Inflammatory macrophage treated with lipopolysaccharide for 4 hours (primary cell): Measurements from ENCODE around the gene CHCHD5.

ENCODE experiments used
- DNase-seq: peaks from one replicate; pipeline ENCODE4 v3.0.0-alpha.2; 2020

CHCHD5 gene

GRCh38 chr2:112627060-112628040 is 42.9 kb downstream of the CHCHD5 start:
- peak; percentile 78 for DNase-seq

DNA sequence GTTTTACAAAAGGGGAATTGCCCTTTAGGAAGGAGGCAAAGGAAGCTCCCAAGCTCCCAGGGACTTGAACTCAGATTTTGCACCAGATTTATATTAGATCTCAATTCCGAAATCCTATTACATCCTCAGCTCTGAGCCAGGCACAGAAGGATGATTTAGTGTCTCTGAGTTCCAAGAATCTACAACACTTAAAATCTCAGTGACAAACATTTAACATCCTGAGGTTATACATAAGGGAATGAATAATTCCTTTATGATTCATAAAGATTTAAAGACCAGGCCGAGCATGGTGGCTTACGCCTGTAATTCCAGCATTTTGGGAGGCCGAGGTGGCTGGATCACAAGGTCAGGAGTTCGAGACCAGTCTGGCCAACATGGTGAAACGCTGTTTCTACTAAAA is 44.8 kb downstream of the CHCHD5 start:
- no peak for DNase-seq

DNA sequence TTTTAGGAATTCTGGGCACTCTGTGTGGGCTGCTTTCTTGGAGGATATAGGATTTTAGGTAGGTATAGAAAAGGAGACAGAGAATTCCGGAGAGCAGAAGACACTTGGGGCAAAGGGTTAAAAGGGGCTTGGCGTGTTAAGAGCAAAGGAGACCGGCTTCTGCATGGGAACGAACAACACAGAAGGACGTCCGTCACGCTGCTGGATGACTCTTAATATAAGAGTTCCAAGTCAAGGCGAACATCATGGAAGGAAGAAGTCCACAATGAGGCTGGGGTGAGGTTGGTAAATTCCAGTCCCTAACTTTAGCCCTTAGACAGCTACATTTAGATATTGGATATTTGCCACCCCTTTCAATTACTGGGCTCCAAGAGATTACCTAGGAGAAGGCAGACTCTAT is 45.4 kb downstream of the CHCHD5 start:
- DNase-seq, result no peak

DNA sequence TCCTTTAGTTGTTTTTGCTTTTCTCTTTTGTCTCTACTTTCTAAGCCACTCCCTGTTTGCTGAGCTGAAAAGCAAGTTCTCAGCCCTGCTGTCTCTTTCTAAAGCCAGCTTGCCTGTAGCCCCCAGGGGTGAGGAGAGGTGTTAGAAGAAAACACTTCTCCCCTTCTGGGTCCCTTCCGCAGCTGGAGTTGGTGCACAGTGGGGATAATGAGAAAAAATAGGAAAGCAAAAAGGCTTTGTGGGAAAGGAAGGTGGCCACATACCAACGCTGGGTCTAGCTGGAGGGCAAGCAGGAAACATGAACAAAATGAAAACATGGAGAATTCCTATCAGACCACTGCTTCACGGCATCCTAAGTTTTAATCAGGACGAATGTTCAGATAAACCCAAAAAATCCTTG is 45.9 kb downstream of the CHCHD5 start:
- DNase-seq, result no peak

DNA sequence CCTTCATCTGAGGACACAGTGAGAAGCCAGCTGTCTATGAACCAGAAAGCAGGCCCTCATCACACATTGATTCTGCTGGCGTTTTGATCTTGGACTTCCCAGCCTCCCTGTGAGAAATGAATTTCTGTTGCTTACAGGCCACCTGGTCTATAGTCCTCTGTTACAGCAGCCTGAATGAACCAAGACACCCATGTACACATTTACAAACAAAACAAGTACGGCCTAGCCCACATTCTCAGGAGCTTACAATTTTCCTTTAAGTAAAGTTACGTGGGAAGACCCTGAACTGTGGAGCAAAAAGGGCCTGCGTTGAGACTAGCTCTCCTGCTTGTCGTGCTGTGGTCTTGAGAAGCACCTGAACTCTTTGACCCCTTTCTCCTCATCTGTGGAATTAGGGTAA is 49.3 kb downstream of the CHCHD5 start:
- DNase-seq, result no peak

GRCh38 chr2:112634153-112634873 is 49.9 kb downstream of the CHCHD5 start:
- DNase-seq, result no peak

DNA sequence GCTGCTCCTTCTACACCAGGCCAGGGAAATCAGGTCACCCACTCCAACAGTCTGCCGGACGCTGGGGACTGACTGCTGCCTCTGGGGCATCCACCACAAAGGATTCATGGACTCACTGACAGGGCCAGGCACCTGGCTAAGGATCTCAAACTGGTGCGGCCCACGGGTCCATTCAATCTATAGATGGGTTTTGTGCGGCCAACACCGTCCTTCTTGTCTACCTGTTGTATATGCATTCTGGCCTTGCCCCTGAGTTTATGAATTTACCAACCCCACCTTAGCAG is 50.4 kb downstream of the CHCHD5 start:
- DNase-seq, result no peak

GRCh38 chr2:112636605-112637288 is 52.3 kb downstream of the CHCHD5 start:
- DNase-seq, result peak; percentile 37

DNA sequence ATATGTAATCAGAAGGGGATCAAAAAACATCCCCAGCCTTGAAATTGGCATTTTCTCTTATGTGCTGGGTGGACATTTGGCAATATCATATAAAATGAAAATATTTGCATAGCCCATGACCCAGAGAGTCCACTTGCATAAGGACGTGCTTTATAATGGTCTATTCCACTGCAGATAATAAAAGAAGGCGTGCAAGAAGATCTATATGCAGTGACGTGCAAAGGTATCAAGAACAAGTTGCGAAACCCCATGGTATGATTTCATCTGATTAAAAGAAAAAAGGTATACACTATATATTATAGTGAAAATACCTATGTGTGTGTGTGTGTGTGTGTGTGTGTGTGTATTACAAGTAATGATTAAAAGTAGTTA is 52.9 kb downstream of the CHCHD5 start:
- DNase-seq, result no peak
